ENCODE data around the gene ZBTB5. TPM values are rescaled to one million over a fixed set of nuclear protein-coding genes. Genes with fewer than 3 reads are reported as not detected.

ZBTB5 gene
- total and polyA plus RNA-seq, 9 of the 15 experiments (the other 6 are each of a cell fraction or from before 2014, with no cell fraction given) = 2.3 to 43.2 (median 15.5) TPM

DNA sequence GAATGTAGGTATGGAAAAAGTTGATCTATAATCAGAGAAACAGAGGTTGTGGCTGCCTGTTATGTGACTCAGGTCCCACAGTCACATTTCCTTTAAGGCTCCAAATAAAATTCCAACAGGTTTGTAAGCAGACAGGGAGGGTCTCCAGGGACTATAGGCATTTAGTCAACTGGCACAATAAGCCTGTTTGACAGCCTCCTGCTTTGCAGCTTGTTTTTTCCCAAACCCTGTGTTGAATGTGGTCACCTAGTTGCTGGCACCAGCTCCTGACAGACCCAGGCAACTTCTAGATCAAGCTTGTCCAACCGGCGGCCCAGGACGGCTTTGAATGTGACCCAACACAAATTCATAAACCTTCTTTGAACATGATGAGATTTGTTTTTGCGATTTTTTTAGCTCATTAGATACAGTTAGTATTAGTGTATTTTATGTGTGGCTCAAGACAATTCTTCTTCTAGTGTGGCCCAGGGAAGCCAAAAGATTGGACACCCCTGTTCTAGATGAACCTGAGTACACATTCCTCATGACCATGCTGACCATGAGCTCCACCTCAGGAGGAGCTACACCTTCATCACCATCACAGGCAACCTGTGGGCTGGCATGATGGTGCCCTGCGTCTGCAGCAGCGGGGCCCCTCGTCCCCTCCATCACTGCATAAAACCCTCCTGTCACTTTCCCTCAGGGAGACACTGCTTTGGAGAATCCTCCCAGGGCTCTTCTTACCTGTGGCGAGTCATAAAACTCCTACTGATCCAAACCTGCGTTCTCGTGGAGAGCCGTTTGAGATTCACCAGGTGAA lies 58.4 kb downstream of the ZBTB5 start:
- Histone ChIP-seq H4K20me1 (replicated peaks; ENCODE audit: control insufficient read depth, insufficient read depth, low read length) (no peaks in the 10 kb centered on the region), H3K9me3 (replicated peaks; ENCODE audit: control insufficient read depth, insufficient read depth, low read depth, low read length) (no peaks in the 10 kb centered on the region), H3K9me1 (ENCODE audit: control insufficient read depth, insufficient read depth, low read length) (peaks cover 2% of the 10 kb centered on the region), H3K27ac (ENCODE audit: extremely low read depth, low read depth, low read length) (no peak overlapping the region), H3K27me3 (ENCODE audit: control insufficient read depth in 2 of 2, insufficient read depth in 2 of 2, low read length in 2 of 2) (peaks cover 0 to 5% of the 10 kb centered on the region in 2 experiments; a peak in 2 of 5 replicates), H3K36me3 (ENCODE audit: control insufficient read depth, insufficient read depth, low read length) (no peaks in the 10 kb centered on the region), H2AFZ (ENCODE audit: low read depth, low read length) (no peak overlapping the region), H3K4me1 (replicated peaks in 1 of 2; ENCODE audit: control insufficient read depth in 2 of 2, insufficient read depth in 2 of 2, low read length in 2 of 2) (peaks cover 5 to 18% of the 10 kb centered on the region in 2 experiments; a peak in 4 of 5 replicates), H3K9ac (ENCODE audit: insufficient read depth in 1 of 2, low read depth in 2 of 2, low read length in 2 of 2) (no peak overlapping the region), H3K4me3 (no peak overlapping the region), H3K79me2 (ENCODE audit: control insufficient read depth, insufficient read depth, low read length) (no peaks in the 10 kb centered on the region), H3K4me2 (ENCODE audit: insufficient read depth, low read length) (no peak overlapping the region)
- intact Hi-C loops (cut with micrococcal nuclease) = no loop called here
- CTCF ChIA-PET (ENCODE audit: low intra/inter-chr PET ratio) = no interaction called here
- ATAC-seq (no peak), DNase-seq (ENCODE audit: extremely low read depth in 1 of 4, low spot score in 3 of 4) (no peak), FAIRE-seq (no peak)
- POLR2A ChIA-PET = interaction anchor here (0.7 to 1.3 kb wide), 6 partner anchors 10 to 286 kb away, joined by 3 to 5 read pairs (median 3); partner anchors contain the start of gene ZCCHC7
- no TSS peak for BruUV-seq (replicated peaks)
- in situ Hi-C loops (cut with MboI) = no loop called here
- WGBS (ENCODE audit: insufficient coverage, low coverage, missing lambda C conversion rate) = 36% methylated on average over 11 of the region's 11 CpGs
- TF ChIP-seq SIN3B (IDR thresholded peaks at IDR 0.05; ENCODE audit: low read depth) (no peak), LCOR (CRISPR knock-in tag; IDR thresholded peaks at IDR 0.05) (no peak), SIN3A (IDR thresholded peaks at IDR 0.05; ENCODE audit: borderline replicate concordance in 2 of 2, control insufficient read depth in 1 of 2, low read depth in 2 of 2, low read length in 2 of 2) (no peak), KAT7 (CRISPR knock-in tag; IDR thresholded peaks at IDR 0.05; ENCODE audit: borderline replicate concordance) (no peak), CBX8 (IDR thresholded peaks at IDR 0.05; ENCODE audit: borderline replicate concordance, extremely low read depth, low read depth, low read length, poor library complexity, severe bottlenecking) (no peak), NCOA4 (IDR thresholded peaks at IDR 0.05; ENCODE audit: partially characterized antibody) (no peak), DMBX1 (CRISPR knock-in tag; IDR thresholded peaks at IDR 0.05; ENCODE audit: borderline replicate concordance) (no peak), CHCHD3 (CRISPR knock-in tag; IDR thresholded peaks at IDR 0.05) (no peak), JUNB (CRISPR knock-in tag; conservative IDR thresholded peaks at IDR 0.05) (no peak), CBX1 (IDR thresholded peaks at IDR 0.05; ENCODE audit: low read depth) (no peak), ERF (CRISPR knock-in tag; IDR thresholded peaks at IDR 0.05) (no peak), LARP7 (IDR thresholded peaks at IDR 0.05) (no peak), SIRT6 (IDR thresholded peaks at IDR 0.05; ENCODE audit: low read depth, low read length) (no peak), FOXP1 (CRISPR knock-in tag; IDR thresholded peaks at IDR 0.05) (no peak), NFXL1 (CRISPR knock-in tag; IDR thresholded peaks at IDR 0.05) (no peak)
- TF ChIP-seq, protein P1, sequence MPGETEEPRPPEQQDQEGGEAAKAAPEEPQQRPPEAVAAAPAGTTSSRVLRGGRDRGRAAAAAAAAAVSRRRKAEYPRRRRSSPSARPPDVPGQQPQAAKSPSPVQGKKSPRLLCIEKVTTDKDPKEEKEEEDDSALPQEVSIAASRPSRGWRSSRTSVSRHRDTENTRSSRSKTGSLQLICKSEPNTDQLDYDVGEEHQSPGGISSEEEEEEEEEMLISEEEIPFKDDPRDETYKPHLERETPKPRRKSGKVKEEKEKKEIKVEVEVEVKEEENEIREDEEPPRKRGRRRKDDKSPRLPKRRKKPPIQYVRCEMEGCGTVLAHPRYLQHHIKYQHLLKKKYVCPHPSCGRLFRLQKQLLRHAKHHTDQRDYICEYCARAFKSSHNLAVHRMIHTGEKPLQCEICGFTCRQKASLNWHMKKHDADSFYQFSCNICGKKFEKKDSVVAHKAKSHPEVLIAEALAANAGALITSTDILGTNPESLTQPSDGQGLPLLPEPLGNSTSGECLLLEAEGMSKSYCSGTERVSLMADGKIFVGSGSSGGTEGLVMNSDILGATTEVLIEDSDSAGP (CRISPR knock-in tag; IDR thresholded peaks at IDR 0.05) = no peak
- TF ChIP-seq, protein P2, sequence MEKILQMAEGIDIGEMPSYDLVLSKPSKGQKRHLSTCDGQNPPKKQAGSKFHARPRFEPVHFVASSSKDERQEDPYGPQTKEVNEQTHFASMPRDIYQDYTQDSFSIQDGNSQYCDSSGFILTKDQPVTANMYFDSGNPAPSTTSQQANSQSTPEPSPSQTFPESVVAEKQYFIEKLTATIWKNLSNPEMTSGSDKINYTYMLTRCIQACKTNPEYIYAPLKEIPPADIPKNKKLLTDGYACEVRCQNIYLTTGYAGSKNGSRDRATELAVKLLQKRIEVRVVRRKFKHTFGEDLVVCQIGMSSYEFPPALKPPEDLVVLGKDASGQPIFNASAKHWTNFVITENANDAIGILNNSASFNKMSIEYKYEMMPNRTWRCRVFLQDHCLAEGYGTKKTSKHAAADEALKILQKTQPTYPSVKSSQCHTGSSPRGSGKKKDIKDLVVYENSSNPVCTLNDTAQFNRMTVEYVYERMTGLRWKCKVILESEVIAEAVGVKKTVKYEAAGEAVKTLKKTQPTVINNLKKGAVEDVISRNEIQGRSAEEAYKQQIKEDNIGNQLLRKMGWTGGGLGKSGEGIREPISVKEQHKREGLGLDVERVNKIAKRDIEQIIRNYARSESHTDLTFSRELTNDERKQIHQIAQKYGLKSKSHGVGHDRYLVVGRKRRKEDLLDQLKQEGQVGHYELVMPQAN (IDR thresholded peaks at IDR 0.05; ENCODE audit: borderline replicate concordance) = no peak
- TF ChIP-seq, protein P3, sequence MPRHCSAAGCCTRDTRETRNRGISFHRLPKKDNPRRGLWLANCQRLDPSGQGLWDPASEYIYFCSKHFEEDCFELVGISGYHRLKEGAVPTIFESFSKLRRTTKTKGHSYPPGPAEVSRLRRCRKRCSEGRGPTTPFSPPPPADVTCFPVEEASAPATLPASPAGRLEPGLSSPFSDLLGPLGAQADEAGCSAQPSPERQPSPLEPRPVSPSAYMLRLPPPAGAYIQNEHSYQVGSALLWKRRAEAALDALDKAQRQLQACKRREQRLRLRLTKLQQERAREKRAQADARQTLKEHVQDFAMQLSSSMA (CRISPR knock-in tag; IDR thresholded peaks at IDR 0.05) = no peak

Measured in K562 (cell line).